GM12875 (cell line): ENCODE results near the gene CLDND2.

ENCODE experiments used
- H3K4me3 ChIP-seq: one replicate; pipeline ENCODE4 v1.5.1; 2011; ENCODE audit warnings: low read depth, low read length, control low read depth
- CTCF ChIP-seq: IDR thresholded peaks from 2 replicates; pipeline ENCODE4 v1.5.1; 2011; ENCODE audit warnings: low read depth, mild to moderate bottlenecking, control low read depth, inconsistent platforms, low read length, moderate library complexity, borderline replicate concordance; ENCODE audit not compliant: insufficient read depth

The CLDND2 gene

GRCh38 chr19:51319649-51320279 is 49.0 kb downstream of the CLDND2 start:
- no peak overlapping the region for H3K4me3 ChIP-seq
- TF ChIP-seq CTCF: no peak

GRCh38 chr19:51318687-51319648 is 49.8 kb downstream of the CLDND2 start:
- H3K4me3 ChIP-seq: no peak overlapping the region
- TF ChIP-seq CTCF: no peak

DNA sequence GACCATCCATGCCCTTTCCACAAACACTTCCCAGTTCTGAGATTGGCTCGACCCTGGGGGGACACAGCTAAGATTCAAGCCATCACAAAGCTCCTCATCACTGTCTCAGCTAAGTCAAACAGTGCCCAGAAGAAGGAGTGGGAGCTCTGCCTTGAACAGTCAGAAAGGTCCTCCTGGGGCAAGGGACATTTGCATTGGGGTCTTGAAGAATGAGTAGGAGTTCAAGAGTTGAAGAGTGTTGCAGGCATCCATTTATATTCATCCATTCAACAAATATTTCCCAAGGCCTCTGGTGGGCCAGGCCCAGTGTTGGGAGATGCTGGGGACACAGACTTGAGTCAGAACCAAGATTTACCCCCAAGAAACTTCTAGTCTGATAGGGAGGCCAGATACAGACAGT is 50.8 kb downstream of the CLDND2 start:
- no peak for TF ChIP-seq CTCF
- H3K4me3 ChIP-seq: no peak overlapping the region

GRCh38 chr19:51317376-51317775 is 51.4 kb downstream of the CLDND2 start:
- TF ChIP-seq CTCF: no peak
- H3K4me3 ChIP-seq: no peak overlapping the region
